ENCODE results near the gene DHRS7. TPM values are rescaled to one million over a fixed set of nuclear protein-coding genes. Genes with fewer than 3 reads are reported as not detected.

DHRS7 gene
- total and polyA plus RNA-seq, 9 donors = 57.5 to 96.7 (median 61.3) TPM

GRCh38 chr14:60197629-60198303 is 32.6 kb upstream of the DHRS7 start:
- intact Hi-C loops (cut with DNase I) = no loop called here
- no peaks in the 10 kb centered on the region for H3K9me3 ChIP-seq
- no peaks in the 10 kb centered on the region for H3K4me1 ChIP-seq (ENCODE audit: insufficient read depth)
- H3K27me3 ChIP-seq = no peaks in the 10 kb centered on the region
- H3K27ac ChIP-seq = no peak overlapping the region
- no peak for DNase-seq
- H3K4me3 ChIP-seq = no peak overlapping the region
- 53 to 69% (median 64%) methylated on average over 1 of the region's 1 CpG for WGBS, 3 donors
- TF ChIP-seq CTCF (IDR thresholded peaks at IDR 0.05) (no peak), POLR2A (IDR thresholded peaks at IDR 0.05) (no peak), EP300 (IDR thresholded peaks at IDR 0.05) (no peak)
- H3K36me3 ChIP-seq = no peaks in the 10 kb centered on the region

GRCh38 chr14:60196291-60196690 is 31.1 kb upstream of the DHRS7 start:
- intact Hi-C loops (cut with DNase I) = no loop called here
- Histone ChIP-seq H3K4me3 (no peak overlapping the region), H3K4me1 (ENCODE audit: insufficient read depth) (no peaks in the 10 kb centered on the region), H3K36me3 (no peaks in the 10 kb centered on the region), H3K27ac (no peak overlapping the region), H3K9me3 (no peaks in the 10 kb centered on the region), H3K27me3 (no peaks in the 10 kb centered on the region)
- WGBS, 3 donors = 44 to 48% (median 46%) methylated on average over 2 of the region's 2 CpGs
- no peak for TF ChIP-seq EP300 (IDR thresholded peaks at IDR 0.05)
- no peak for DNase-seq

GRCh38 chr14:60195179-60195810 is 30.1 kb upstream of the DHRS7 start:
- 86 to 90% (median 87%) methylated on average over 5 of the region's 5 CpGs for WGBS, 3 donors
- DNase-seq = no peak
- Histone ChIP-seq H3K27ac (no peak overlapping the region), H3K9me3 (no peaks in the 10 kb centered on the region), H3K4me1 (ENCODE audit: insufficient read depth) (no peaks in the 10 kb centered on the region), H3K27me3 (no peaks in the 10 kb centered on the region), H3K4me3 (no peak overlapping the region), H3K36me3 (no peaks in the 10 kb centered on the region)
- no peak for TF ChIP-seq CTCF (IDR thresholded peaks at IDR 0.05)
- TF ChIP-seq POLR2A (IDR thresholded peaks at IDR 0.05) = no peak
- no peak for TF ChIP-seq EP300 (IDR thresholded peaks at IDR 0.05)
- intact Hi-C loops (cut with DNase I) = no loop called here

- Histone ChIP-seq H3K27me3 (no peaks in the 10 kb centered on the region), H3K4me1 (ENCODE audit: insufficient read depth) (no peaks in the 10 kb centered on the region), H3K4me3 (no peak overlapping the region), H3K9me3 (no peaks in the 10 kb centered on the region), H3K36me3 (no peaks in the 10 kb centered on the region), H3K27ac (no peak overlapping the region)
- no peak for DNase-seq
- TF ChIP-seq EP300 (IDR thresholded peaks at IDR 0.05) (no peak), CTCF (IDR thresholded peaks at IDR 0.05) (no peak), POLR2A (IDR thresholded peaks at IDR 0.05) (no peak)
- 82 to 85% (median 83%) methylated on average over 4 of the region's 4 CpGs for WGBS, 3 donors
- intact Hi-C loops (cut with DNase I) = loop anchor here (5.0 to 10.0 kb wide), 6 partner anchors 125 to 228 kb away; no protein-coding TSS in a partner anchor
Observed at GRCh38 chr14:60189923-60190840, 25.0 kb upstream of the DHRS7 start.
